Astrocyte of the spinal cord (primary cell): ENCODE results near the gene DCDC1.
A peak's percentile ranks its signal among the peaks of the same experiment; 100 is the strongest.

Experiments used
- DNase-seq: peaks from one replicate; pipeline ENCODE4 v3.0.0; 2011; ENCODE audit warnings: low read depth, low spot score
- H3K4me3 ChIP-seq: 2 replicates; pipeline ENCODE4 v1.5.1; 2011; ENCODE audit warnings: low read depth, mild to moderate bottlenecking, low read length, moderate library complexity
- CTCF ChIP-seq: IDR thresholded peaks from 2 replicates; pipeline ENCODE4 v1.5.1; 2012; ENCODE audit warnings: low read depth, mild to moderate bottlenecking, low read length, inconsistent platforms
- in situ Hi-C: cut with HindIII; loops from 2 replicates; pipeline ENCODE4 v1.10.0; 2017; ENCODE audit warnings: low sequenced_read_pairs

Gene DCDC1

DNA sequence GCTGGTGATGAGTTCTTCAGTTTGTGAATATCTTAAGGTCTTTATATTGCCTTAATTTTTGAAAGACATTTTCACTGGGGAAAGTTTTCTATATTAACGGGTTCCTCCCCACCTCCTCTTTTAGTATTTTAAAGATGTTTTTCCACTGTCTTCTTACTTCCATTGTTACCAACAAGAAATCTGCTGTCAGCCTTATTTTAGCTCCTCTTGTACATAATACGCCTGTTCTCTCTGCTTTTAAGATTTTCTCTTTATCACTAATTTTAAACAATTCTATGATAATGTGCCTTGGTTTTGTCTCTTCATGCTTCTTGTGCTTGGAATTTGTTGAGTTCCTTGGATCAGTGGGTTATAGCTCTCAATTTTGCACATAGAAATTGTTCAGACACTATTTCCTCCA, 280.4 kb downstream of the DCDC1 start:
- DNase-seq, result no peak
- TF ChIP-seq CTCF, result no peak
- in situ Hi-C loops, result no loop called here
- H3K4me3 ChIP-seq, result no peak overlapping the region

DNA sequence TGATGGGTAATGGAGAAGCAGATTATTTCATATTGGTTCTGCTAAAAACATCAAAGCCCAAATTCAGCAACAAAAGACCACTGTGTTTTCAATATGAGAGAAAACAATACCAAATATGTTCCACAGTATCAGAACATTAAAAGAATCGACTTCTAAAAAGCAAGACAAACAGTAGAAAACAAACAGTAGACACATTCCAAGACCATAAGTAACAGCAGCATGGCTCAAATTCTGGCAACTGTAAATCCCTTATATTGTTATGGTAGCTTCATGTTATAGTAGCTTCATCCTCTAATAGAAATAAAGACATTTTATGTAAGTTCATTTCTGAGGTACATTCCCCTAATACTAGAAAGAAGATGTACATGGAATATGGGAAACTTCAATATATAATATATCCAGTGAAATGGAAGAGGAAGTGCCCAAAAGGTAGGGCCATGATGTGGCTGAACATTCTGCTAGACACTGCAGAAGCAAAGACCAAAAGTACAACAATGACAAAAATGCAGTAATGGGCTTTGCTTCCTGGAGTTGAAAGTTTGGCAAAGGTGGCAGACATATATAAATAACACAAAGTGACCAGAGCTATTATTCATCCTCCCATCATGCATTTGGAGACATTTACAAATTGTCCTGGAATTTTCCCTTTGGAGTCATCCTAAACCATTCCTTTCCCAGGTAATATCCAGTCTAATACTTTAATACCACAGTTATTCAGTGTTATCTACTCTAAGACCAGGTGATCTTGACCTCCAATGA, 299.9 kb downstream of the DCDC1 start:
- TF ChIP-seq CTCF, result no peak
- in situ Hi-C loops, result no loop called here
- peak; percentile 2 for DNase-seq
- no peak overlapping the region for H3K4me3 ChIP-seq

- in situ Hi-C loops, result no loop called here
- TF ChIP-seq CTCF, result no peak
- DNase-seq, result peak; percentile 28
- no peak overlapping the region for H3K4me3 ChIP-seq
These were observed 308.7 kb downstream of the DCDC1 start for GRCh38 chr11:31060880-31061279.

GRCh38 chr11:31059529-31059928, 310.0 kb downstream of the DCDC1 start:
- no peak for TF ChIP-seq CTCF
- in situ Hi-C loops, result no loop called here
- no peak overlapping the region for H3K4me3 ChIP-seq
- DNase-seq, result no peak

DNA sequence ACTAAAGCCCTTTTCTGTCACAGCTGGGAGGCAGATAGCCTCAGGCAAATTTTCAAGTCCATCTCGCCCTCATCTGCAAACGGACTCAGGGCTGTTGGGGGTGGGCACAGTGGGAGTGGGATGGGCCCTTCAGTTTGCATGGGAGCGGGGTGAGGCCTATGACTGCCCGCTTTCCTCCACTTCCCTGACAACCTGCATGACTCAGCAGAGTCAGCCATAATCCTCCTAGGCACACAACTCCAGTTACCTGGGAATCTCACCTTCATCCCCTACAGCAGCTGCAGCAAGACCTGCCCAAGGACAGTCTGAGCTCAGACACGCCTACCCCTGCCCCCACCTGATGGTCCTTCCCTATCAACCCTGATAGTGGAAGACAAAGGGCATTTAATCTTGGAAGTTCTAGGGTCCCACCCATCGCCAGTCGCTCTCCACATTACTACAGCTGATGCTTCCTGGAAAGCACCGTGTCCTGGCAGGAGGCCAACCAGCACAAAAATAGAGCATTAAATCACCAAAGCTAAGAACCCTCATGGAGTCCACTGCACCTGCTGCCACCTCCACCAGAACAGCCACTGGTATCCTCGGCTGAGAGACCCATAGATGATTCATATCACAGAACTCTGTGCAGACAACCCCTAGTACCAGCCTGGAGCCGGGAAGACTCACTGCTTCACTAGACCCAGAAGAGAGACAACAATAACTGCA, 319.3 kb downstream of the DCDC1 start:
- in situ Hi-C loops, result no loop called here
- DNase-seq, result no peak
- no peak for TF ChIP-seq CTCF
- no peak overlapping the region for H3K4me3 ChIP-seq

GRCh38 chr11:31045335-31045734, 324.2 kb downstream of the DCDC1 start:
- H3K4me3 ChIP-seq, result no peak overlapping the region
- in situ Hi-C loops, result no loop called here
- peak; percentile 8 for DNase-seq
- peak; percentile 36 for TF ChIP-seq CTCF
